SK-N-SH (cell line): ENCODE measurements around the gene MAPKAP1. TPM values are rescaled to one million over a fixed set of nuclear protein-coding genes. Genes with fewer than 3 reads are reported as not detected.

Source experiments
- CTCF ChIA-PET: fragments of 300-600, 350-600 bp; formaldehyde crosslinking; extraction: SDS; loops from one replicate; lab custom pipeline; 2021; lab: Yijun Ruan, JAX
- POLR2A ChIA-PET: fragments of 350-600 bp; sonication (Branson Sonifier 250); formaldehyde crosslinking; extraction: SDS; loops from one replicate; lab custom pipeline; 2020; ENCODE audit warnings: antibody characterized with exemption, inconsistent platforms; lab: Yijun Ruan, JAX
- DNase-seq: peaks from one replicate; pipeline ENCODE4 v3.0.0; 2012
- H2AFZ ChIP-seq: fragments of 200-600 bp; sonication (generic); 2 replicates; pipeline ENCODE4 v1.8.1; 2016; ENCODE audit warnings: antibody characterized with exemption, mild to moderate bottlenecking, low read depth
- H3F3A ChIP-seq: fragments of 200-600 bp; sonication (generic); replicated peaks from 2 replicates; pipeline ENCODE3; 2016; ENCODE audit warnings: antibody characterized with exemption, mild to moderate bottlenecking; ENCODE audit not compliant: insufficient read depth
- H3K27ac ChIP-seq, 2 experiments: fragments of 200-500 bp in 1 of 2; fragments of 200-600 bp in 1 of 2; sonication (Bioruptor generic) in 1 of 2; sonication (generic), shearing (Covaris generic) in 1 of 2; 2 replicates each; pipeline versions ENCODE4 v1.5.1 to v1.6.1; 2014 to 2016; ENCODE audit warnings: low read depth in 2 of 2, inconsistent platforms in 1 of 2, low read length in 1 of 2, mild to moderate bottlenecking in 1 of 2, mixed read lengths in 1 of 2
- H3K27me3 ChIP-seq: fragments of 200-600 bp; sonication (generic), shearing (Covaris generic); 2 replicates; pipeline ENCODE4 v1.6.1; 2016; ENCODE audit warnings: mixed run types; ENCODE audit not compliant: insufficient read depth
- H3K36me3 ChIP-seq, 2 experiments: fragments of 200-500 bp in 1 of 2; fragments of 200-600 bp in 1 of 2; sonication (Bioruptor generic) in 1 of 2; sonication (generic) in 1 of 2; replicated peaks in 1 of 2; 2 replicates each; pipeline versions ENCODE3 to v1.5.1; 2014 to 2016; ENCODE audit warnings: low read length in 1 of 2, mild to moderate bottlenecking in 1 of 2; ENCODE audit not compliant: insufficient read depth in 2 of 2, control insufficient read depth in 1 of 2
- H3K4me1 ChIP-seq, 2 experiments: fragments of 200-500 bp in 1 of 2; fragments of 200-600 bp in 1 of 2; sonication (Bioruptor generic) in 1 of 2; sonication (generic), shearing (Covaris generic) in 1 of 2; 2 replicates each; pipeline versions ENCODE4 v1.5.1 to v1.6.1; 2014 to 2016; ENCODE audit warnings: low read depth in 1 of 2, low read length in 1 of 2, mixed run types in 1 of 2; ENCODE audit not compliant: insufficient read depth in 2 of 2, control insufficient read depth in 1 of 2
- H3K4me2 ChIP-seq: fragments of 200-600 bp; sonication (generic), shearing (Covaris generic); 2 replicates; pipeline ENCODE4 v1.6.1; 2017; ENCODE audit warnings: mixed run types
- H3K4me3 ChIP-seq, 2 experiments: fragments of 200-500 bp in 1 of 2; fragments of 200-600 bp in 1 of 2; sonication (Bioruptor generic) in 1 of 2; sonication (generic), shearing (Covaris generic) in 1 of 2; 2 replicates each; pipeline versions ENCODE4 v1.5.1 to v1.8.1; 2014 to 2016; ENCODE audit warnings: low read depth in 2 of 2, inconsistent platforms in 1 of 2, low read length in 1 of 2, mild to moderate bottlenecking in 1 of 2, mixed read lengths in 1 of 2, moderate library complexity in 1 of 2
- H3K79me2 ChIP-seq: fragments of 200-600 bp; sonication (generic); 2 replicates; pipeline ENCODE4 v1.8.1; 2017; ENCODE audit warnings: mild to moderate bottlenecking; ENCODE audit not compliant: insufficient read depth
- H3K9ac ChIP-seq: fragments of 200-600 bp; sonication (generic); 2 replicates; pipeline ENCODE4 v1.6.1; 2017; ENCODE audit warnings: mixed run types
- H3K9me2 ChIP-seq: fragments of 200-600 bp; sonication (generic); 2 replicates; pipeline ENCODE4 v1.6.1; 2017; ENCODE audit warnings: mixed run types
- H3K9me3 ChIP-seq: fragments of 200-600 bp; sonication (generic); 2 replicates; pipeline ENCODE4 v1.6.1; 2017; ENCODE audit warnings: mixed run types, mild to moderate bottlenecking, moderate library complexity
- H4K20me1 ChIP-seq: fragments of 200-600 bp; sonication (generic); 2 replicates; pipeline ENCODE4 v1.6.1; 2017; ENCODE audit warnings: mild to moderate bottlenecking, mixed run types; ENCODE audit not compliant: insufficient read depth
- CHD2 ChIP-seq: fragments of 150-350 bp; IDR thresholded peaks from 2 replicates; pipeline ENCODE4 v1.6.1; 2018; ENCODE audit warnings: low read length; ENCODE audit not compliant: partially characterized antibody
- ELF1 ChIP-seq: IDR thresholded peaks from 2 replicates; pipeline ENCODE4 v1.4.0; 2012
- FOXM1 ChIP-seq: IDR thresholded peaks from 2 replicates; pipeline ENCODE4 v1.4.0; 2012; ENCODE audit warnings: low read depth, mild to moderate bottlenecking
- JUND ChIP-seq: IDR thresholded peaks from 2 replicates; pipeline ENCODE4 v1.4.0; 2012
- MXI1 ChIP-seq: IDR thresholded peaks from 2 replicates; pipeline ENCODE4 v1.6.1; 2012; ENCODE audit warnings: mild to moderate bottlenecking, low read depth, low read length, improper control_type of control experiment
- NFIC ChIP-seq: IDR thresholded peaks from 2 replicates; pipeline ENCODE4 v1.4.0; 2012; ENCODE audit warnings: borderline replicate concordance
- RAD21 ChIP-seq: IDR thresholded peaks from 2 replicates; pipeline ENCODE4 v1.6.1; 2012; ENCODE audit warnings: mild to moderate bottlenecking, low read length
- RCOR1 ChIP-seq: fragments of 150-350 bp; IDR thresholded peaks from 2 replicates; pipeline ENCODE4 v1.6.1; 2017; ENCODE audit warnings: antibody characterized with exemption, low read length
- RXRA ChIP-seq: IDR thresholded peaks from 2 replicates; pipeline ENCODE4 v1.4.0; 2012; ENCODE audit warnings: low read depth, mild to moderate bottlenecking, borderline replicate concordance
- SIN3A ChIP-seq: IDR thresholded peaks from 2 replicates; pipeline ENCODE4 v1.6.1; 2012; ENCODE audit warnings: low read depth, mild to moderate bottlenecking, low read length, moderate library complexity, borderline replicate concordance
- SMC3 ChIP-seq: IDR thresholded peaks from 2 replicates; pipeline ENCODE4 v1.6.1; 2012; ENCODE audit warnings: low read depth, low read length, improper control_type of control experiment
- TAF1 ChIP-seq: IDR thresholded peaks from 2 replicates; pipeline ENCODE4 v1.6.1; 2012; ENCODE audit warnings: low read depth, mild to moderate bottlenecking, low read length, moderate library complexity, borderline replicate concordance
- TCF12 ChIP-seq: IDR thresholded peaks from 2 replicates; pipeline ENCODE4 v1.4.0; 2012
- WGBS: methylation state at CpG from one replicate; pipeline ENCODE4 v1.1.6; 2017; ENCODE audit warnings: low lambda C conversion rate; 5-methylcytosine and 5-hydroxymethylcytosine counted together
- polyA plus RNA-seq, 3 experiments: library from polyadenylated mRNA; depleted of rRNA; stranded (reverse); fragments of >200 nt; gene quantifications; 2 replicates each; pipeline ENCODE4 v1.2.3, GENCODE V29; 2012
- TF ChIP-seq, protein P1 (sequence below): IDR thresholded peaks from 2 replicates; pipeline ENCODE4 v1.4.0; 2012; ENCODE audit warnings: low read depth
- TF ChIP-seq, protein P2 (sequence below): IDR thresholded peaks from 2 replicates; pipeline ENCODE4 v1.4.0; 2012; ENCODE audit warnings: low read depth, borderline replicate concordance
- TF ChIP-seq, protein P3 (sequence below): IDR thresholded peaks from 2 replicates; pipeline ENCODE4 v1.6.1; 2012; ENCODE audit warnings: mild to moderate bottlenecking, low read depth, low read length, moderate library complexity
- TF ChIP-seq, protein P4 (sequence below): IDR thresholded peaks from 2 replicates; pipeline ENCODE4 v1.4.0; 2012; ENCODE audit warnings: low read depth, borderline replicate concordance
- TF ChIP-seq, protein P5 (sequence below): fragments of 150-350 bp; IDR thresholded peaks from 2 replicates; pipeline ENCODE4 v1.6.1; 2016; ENCODE audit warnings: mild to moderate bottlenecking, low read depth, low read length

The MAPKAP1 gene
- polyA plus RNA-seq, 1 of the 3 experiments (the other 2 are of a cell fraction) = 117 TPM

DNA sequence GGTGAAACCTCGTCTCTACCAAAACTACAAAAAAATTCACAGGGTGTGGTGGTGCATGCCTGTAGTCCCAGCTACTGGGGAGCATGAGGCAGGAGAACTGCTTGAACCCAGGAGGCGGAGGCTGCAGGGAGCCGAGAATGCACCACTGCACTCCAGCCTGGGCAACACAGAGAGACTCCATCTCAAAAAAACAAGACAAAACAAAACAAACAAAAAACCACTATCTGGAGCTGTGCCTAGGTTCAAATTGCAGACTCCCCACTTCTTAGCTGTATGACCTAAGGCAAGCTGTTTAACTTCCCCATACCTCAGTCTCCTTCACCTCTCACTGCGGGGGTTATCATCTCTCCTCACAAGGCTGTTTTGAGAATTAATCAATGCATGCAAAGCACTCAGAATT is 68.0 kb downstream of the MAPKAP1 start:
- no peak overlapping the region for H3K4me3 ChIP-seq
- CTCF ChIA-PET = interaction anchor here (1.2 to 1.6 kb wide), 3 partner anchors 8 to 231 kb away, joined by 3 to 5 read pairs (median 5); no protein-coding TSS in a partner anchor
- no peak overlapping the region for H2AFZ ChIP-seq

More for the DNA sequence above, 68.0 kb downstream of the MAPKAP1 start:
- H3F3A ChIP-seq = no peaks in the 10 kb centered on the region
- H3K79me2 ChIP-seq = peaks cover 95% of the 10 kb centered on the region
- 98% methylated on average over 4 of the region's 4 CpGs for WGBS
- H3K27ac ChIP-seq = no peak overlapping the region
- no peaks in the 10 kb centered on the region for H3K9me3 ChIP-seq
- no peak for DNase-seq
- H3K4me1 ChIP-seq = peaks cover 4 to 6% of the 10 kb centered on the region in 2 experiments; a peak in 3 of 4 replicates
- POLR2A ChIA-PET = no interaction called here
- no peak overlapping the region for H3K9ac ChIP-seq
- H3K27me3 ChIP-seq = no peaks in the 10 kb centered on the region
- no peaks in the 10 kb centered on the region for H3K9me2 ChIP-seq
- H3K4me2 ChIP-seq = no peak overlapping the region
- H4K20me1 ChIP-seq = peaks cover 13% of the 10 kb centered on the region
- H3K36me3 ChIP-seq = peaks cover 0 to 5% of the 10 kb centered on the region in 2 experiments
- TF ChIP-seq, protein P1, sequence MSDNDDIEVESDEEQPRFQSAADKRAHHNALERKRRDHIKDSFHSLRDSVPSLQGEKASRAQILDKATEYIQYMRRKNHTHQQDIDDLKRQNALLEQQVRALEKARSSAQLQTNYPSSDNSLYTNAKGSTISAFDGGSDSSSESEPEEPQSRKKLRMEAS = no peak
- no peak for TF ChIP-seq RCOR1
- TF ChIP-seq TAF1 = no peak
- TF ChIP-seq, protein P2, sequence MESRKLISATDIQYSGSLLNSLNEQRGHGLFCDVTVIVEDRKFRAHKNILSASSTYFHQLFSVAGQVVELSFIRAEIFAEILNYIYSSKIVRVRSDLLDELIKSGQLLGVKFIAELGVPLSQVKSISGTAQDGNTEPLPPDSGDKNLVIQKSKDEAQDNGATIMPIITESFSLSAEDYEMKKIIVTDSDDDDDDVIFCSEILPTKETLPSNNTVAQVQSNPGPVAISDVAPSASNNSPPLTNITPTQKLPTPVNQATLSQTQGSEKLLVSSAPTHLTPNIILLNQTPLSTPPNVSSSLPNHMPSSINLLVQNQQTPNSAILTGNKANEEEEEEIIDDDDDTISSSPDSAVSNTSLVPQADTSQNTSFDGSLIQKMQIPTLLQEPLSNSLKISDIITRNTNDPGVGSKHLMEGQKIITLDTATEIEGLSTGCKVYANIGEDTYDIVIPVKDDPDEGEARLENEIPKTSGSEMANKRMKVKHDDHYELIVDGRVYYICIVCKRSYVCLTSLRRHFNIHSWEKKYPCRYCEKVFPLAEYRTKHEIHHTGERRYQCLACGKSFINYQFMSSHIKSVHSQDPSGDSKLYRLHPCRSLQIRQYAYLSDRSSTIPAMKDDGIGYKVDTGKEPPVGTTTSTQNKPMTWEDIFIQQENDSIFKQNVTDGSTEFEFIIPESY = no peak
- TF ChIP-seq JUND = no peak
- TF ChIP-seq MXI1 = no peak
- TF ChIP-seq, protein P3, sequence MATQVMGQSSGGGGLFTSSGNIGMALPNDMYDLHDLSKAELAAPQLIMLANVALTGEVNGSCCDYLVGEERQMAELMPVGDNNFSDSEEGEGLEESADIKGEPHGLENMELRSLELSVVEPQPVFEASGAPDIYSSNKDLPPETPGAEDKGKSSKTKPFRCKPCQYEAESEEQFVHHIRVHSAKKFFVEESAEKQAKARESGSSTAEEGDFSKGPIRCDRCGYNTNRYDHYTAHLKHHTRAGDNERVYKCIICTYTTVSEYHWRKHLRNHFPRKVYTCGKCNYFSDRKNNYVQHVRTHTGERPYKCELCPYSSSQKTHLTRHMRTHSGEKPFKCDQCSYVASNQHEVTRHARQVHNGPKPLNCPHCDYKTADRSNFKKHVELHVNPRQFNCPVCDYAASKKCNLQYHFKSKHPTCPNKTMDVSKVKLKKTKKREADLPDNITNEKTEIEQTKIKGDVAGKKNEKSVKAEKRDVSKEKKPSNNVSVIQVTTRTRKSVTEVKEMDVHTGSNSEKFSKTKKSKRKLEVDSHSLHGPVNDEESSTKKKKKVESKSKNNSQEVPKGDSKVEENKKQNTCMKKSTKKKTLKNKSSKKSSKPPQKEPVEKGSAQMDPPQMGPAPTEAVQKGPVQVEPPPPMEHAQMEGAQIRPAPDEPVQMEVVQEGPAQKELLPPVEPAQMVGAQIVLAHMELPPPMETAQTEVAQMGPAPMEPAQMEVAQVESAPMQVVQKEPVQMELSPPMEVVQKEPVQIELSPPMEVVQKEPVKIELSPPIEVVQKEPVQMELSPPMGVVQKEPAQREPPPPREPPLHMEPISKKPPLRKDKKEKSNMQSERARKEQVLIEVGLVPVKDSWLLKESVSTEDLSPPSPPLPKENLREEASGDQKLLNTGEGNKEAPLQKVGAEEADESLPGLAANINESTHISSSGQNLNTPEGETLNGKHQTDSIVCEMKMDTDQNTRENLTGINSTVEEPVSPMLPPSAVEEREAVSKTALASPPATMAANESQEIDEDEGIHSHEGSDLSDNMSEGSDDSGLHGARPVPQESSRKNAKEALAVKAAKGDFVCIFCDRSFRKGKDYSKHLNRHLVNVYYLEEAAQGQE = no peak
- TF ChIP-seq SIN3A = no peak
- TF ChIP-seq NFIC = no peak
- TF ChIP-seq SMC3 = no peak
- no peak for TF ChIP-seq CHD2
- TF ChIP-seq ELF1 = no peak
- no peak for TF ChIP-seq RAD21
- TF ChIP-seq, protein P4, sequence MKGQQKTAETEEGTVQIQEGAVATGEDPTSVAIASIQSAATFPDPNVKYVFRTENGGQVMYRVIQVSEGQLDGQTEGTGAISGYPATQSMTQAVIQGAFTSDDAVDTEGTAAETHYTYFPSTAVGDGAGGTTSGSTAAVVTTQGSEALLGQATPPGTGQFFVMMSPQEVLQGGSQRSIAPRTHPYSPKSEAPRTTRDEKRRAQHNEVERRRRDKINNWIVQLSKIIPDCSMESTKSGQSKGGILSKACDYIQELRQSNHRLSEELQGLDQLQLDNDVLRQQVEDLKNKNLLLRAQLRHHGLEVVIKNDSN = no peak
- TF ChIP-seq TCF12 = no peak
- TF ChIP-seq RXRA = no peak
- TF ChIP-seq FOXM1 = no peak
- TF ChIP-seq, protein P5, sequence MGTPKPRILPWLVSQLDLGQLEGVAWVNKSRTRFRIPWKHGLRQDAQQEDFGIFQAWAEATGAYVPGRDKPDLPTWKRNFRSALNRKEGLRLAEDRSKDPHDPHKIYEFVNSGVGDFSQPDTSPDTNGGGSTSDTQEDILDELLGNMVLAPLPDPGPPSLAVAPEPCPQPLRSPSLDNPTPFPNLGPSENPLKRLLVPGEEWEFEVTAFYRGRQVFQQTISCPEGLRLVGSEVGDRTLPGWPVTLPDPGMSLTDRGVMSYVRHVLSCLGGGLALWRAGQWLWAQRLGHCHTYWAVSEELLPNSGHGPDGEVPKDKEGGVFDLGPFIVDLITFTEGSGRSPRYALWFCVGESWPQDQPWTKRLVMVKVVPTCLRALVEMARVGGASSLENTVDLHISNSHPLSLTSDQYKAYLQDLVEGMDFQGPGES = no peak
